Activated CD4-positive, alpha-beta T cell treated with anti-CD3 and anti-CD28 coated beads, Interleukin-2, amount 50 U/mL, for 4 hours (primary cell): Measurements from ENCODE around the gene DIRAS2.

Experiments
- DNase-seq, 2 experiments: peaks; one replicate each; pipeline ENCODE4 v3.0.0-alpha.2; 2020

The DIRAS2 gene

DNA sequence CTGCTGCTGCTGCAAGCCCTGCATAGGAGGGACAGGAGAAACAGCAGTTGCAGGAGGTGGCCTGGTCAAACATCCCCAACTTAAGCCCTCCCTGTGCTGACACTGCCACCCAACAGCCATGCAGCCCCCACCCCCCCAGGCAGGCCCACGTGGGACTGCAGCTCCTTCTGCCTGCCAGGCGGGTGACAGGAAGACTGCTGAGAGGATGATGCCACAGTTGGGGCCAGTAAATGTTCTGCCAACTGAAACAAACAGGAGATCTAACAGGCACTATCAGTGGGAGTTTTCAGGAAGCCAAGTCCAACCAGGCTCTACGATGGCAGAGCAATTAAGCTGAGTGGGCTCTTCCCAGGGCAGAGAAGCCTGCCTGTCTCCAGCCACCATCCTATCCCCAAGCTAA lies 31.1 kb downstream of the DIRAS2 start:
- DNase-seq, result no peak

DNA sequence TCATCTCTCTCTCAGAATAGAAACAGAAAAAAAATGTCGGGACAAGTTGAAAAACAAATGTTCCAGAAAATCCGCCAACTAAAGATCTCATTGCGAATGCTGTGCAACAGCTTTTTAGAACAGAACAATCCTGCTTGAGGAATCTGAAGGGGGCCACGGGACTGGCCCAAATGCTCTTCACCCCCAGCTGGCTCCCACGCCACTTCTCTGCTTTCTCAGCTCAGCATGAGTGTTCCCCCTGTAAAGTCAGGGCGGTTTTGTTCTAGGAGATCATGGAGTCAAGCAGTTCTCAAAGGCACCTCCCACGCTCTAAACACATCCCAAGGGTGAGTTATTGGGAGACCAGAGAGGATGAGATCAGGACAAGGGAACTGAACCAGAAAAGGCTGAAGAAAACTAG lies 31.5 kb downstream of the DIRAS2 start:
- no peak for DNase-seq

DNA sequence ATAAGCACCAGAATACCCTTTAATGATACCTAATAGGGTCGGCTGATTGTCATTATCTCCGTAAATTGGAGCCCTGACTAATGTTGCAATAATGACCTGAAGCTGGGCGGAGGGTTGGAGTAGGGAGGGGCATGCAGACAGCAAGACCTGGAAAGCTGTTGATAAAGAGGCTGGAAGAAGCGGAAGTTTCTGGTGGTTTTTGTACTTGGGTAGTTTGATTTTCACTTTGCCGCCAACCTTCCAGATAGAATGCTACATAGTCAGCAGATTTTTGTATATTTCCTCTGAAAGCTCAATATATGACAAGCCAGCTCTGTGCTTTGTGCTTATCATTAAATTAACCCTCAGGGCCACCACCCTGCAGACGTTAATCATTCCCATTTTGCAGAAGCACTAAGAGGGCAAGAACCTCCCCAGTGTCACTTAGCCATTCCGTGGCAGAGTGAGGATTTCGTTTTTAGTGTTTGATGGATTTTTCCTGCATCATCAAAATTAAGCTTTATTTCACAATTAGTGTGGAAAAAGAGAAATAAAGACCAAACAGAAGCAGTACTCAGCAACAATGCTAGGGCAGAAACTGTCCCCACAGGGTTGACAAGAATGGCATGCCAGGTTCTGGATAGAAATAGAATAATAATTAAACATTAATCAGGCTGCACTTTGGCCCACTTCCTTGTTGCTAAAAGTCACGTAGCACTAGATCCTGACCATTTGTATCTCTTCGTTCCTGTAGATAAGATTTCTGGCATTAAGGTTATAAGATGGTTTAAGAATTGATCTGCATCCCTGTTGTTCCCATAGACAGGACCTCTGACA lies 34.7 kb downstream of the DIRAS2 start:
- no peak for DNase-seq

DNA sequence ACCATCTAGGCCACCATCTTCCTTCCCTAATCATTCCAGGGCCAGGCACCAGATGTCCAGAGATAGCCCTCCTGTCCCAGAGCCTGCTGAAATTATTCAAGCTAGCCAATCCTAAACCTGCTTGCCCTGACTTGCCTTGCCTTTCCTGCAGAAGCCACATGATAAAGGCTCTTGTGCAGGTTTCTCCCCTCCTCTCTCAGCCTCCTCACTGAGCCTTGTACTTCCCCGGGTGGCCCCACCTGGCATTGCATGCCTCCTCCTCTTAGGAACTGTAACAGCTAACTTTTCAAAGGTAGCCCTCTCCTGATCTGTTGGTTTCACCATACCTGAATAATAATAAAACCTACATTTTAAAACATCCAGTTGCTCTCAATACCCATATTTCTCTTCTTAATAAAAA lies 42.6 kb downstream of the DIRAS2 start:
- no peak for DNase-seq

DNA sequence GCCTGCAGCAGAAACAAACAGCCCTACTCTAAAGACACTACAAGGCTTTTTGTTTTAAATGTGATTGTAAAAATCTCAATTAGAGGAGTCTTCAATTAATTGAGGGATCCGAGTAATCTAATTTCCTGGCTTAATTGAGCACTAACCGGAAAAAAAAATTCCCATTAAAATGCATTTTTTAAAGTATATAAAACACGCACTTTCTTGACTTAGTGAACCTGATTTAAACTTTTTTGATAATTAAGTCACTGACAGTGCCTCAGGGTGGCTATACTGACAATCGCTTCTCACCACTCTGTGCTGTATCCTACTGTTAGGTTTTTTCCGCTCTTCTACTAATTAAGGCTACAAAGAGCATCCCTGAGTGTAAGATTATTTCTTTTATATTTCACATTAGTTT lies 44.4 kb downstream of the DIRAS2 start:
- no peak for DNase-seq

DNA sequence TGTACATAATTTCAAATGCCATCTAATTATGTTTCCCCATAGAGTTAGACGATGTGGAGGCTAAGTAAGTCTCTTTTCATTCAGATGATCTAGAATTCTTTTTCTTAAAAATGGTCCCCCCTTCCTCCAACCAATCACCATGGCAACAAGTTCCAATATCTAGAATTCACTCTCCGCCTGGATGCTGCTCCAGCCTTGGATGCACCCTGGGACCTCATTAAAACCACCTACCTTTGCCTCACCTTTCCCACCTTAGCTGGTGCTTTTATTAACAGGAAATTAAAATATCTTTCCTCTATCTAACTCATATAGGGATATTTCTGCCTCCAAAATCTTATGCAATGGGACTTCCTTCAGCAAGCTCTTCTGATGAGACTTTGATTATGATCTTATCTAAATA lies 49.0 kb downstream of the DIRAS2 start:
- no peak for DNase-seq

DNA sequence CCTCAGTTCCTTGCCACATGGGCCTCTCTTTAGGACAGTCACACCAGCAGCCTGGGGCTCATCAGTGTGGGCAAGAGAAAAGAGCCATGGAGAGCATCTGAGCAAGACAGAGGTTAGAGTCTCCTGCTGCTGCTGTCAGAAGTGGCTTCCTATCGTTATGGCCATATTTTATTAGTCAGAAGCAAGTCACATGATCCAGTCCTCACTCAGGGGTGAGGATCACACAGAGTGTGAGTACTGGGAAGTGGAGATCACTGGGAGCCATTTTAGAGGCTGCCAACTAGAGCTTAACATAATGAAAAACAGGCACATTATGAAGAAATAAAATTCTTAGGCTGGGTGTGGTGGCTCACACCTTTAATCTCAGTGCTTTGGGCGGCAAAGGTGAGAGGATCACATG lies 62.0 kb downstream of the DIRAS2 start:
- DNase-seq, result no peak

DNA sequence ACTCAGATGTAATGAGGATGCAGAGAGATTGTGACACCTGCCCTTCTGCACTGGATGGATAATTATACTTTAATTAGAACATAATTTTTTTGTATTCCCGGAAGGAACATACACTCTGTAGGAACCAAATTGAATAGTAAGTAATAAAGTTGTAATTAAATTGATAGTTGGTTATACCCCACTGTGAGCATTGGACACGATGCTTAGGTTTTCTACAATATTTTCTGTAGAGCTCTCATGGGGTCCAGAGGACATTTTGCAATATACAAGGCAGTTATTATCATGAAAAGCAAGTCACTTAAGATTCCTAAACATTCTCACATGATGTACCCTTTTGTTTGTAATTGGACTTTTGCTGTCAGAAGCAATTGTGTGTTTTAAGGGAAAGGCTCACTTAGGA lies 63.4 kb downstream of the DIRAS2 start:
- DNase-seq, result no peak

DNA sequence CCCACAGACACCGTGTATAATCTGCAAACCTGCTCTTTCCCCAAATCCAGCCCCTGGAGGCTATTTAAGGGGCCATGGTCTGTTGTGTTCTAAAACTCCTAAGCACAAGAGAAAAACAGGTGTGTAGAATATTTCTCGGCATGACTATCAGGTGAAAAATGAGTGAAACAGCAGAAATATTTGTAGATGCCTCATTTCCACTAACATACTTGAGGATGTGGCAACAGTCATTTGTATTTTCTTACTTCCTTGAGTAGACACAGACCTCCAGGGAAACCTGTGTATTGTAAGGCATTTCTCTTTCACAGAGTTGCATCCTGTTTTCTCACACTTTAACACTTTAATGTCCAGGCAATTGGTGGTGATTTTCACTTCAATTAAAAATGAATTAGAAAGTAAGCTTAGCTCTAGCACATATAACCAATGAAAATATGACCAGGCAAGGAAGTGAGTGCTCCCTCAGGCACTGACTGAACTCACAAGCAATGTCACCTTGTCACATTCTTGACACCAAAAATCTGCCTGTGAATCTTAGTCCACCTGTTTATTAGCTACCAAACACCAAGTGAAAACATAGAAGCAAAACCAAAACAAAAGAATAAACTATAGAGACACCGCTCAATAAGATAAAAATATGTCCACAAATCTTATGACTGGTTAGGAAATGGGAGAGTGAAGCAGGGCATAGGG lies 64.4 kb downstream of the DIRAS2 start:
- DNase-seq, result no peak

DNA sequence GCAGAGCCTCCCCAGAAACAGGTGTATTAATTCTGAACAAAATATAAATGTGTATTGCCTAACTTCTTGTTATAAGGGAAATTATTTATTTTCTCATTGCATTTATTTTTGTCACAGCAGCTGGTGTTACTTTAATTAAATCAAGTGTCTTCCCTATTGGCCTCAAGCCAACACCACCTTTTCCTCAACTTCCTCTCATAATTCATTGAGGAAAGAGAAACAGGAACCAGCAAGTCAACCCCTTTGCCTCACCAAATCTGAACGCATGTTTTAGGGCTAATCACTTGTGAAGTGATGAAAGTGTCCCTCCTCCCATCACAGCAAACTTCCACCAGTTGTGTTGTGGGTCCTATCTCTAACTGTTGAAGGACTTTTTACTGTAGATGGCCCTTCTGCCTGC lies 73.1 kb downstream of the DIRAS2 start:
- DNase-seq, result no peak

DNA sequence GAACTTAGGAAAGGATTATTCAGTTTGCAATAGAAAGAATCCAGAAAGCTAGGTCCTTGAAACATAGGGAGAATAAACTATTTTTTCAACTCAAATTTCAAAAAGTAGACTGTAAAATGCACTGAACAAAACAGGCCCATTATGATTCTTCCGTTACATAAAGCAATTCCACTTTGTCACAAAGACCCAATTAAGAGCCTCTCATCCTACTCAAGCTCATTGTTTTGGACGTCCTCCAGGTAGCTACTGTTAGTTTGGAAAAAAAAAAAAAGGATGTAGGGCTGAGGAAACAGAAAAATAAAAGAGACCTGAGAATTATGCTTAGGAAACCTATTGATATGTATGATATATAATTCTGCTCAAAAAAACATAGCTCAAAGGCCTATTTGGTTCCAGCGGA lies 74.0 kb downstream of the DIRAS2 start:
- no peak for DNase-seq

DNA sequence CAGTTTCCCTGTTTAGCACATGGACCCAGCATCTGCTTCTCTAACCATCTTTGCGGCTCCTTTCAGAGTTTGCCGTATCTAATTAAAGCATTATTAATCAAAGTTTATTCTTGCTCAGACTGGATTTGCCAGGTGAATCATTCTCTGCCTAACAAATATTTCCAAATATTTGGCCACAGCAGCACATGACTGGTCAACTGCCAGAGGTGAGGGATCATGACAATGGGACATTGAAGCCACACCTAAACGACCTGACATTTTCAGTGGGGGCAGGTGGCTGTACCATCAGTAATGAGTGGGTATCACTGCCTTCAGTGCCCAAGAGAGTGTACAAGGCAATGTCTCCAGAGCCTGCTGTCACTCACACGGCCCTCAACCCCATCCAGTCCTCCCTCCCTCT lies 80.4 kb downstream of the DIRAS2 start:
- DNase-seq, result no peak
